Neuron (in vitro differentiated cells): Measurements from ENCODE around the gene FBXL14.
"Not testable (repeated sequence)": the region's sequence is repeated elsewhere in the genome, so short reads cannot be mapped to it uniquely, and the experiment has no call there.

Experiments
- H2AFZ ChIP-seq: one replicate; pipeline ENCODE4 v1.6.1; 2013; ENCODE audit warnings: low read depth, mild to moderate bottlenecking, inconsistent platforms, low read length, moderate library complexity
- H3K27me3 ChIP-seq: one replicate; pipeline ENCODE4 v1.6.1; 2013; ENCODE audit warnings: low read length; ENCODE audit not compliant: insufficient read depth
- H3K36me3 ChIP-seq: one replicate; pipeline ENCODE4 v1.6.1; 2013; ENCODE audit warnings: low read length; ENCODE audit not compliant: insufficient read depth
- H3K4me1 ChIP-seq: one replicate; pipeline ENCODE4 v1.6.1; 2013; ENCODE audit warnings: low read length; ENCODE audit not compliant: insufficient read depth
- H3K4me3 ChIP-seq: 2 replicates; pipeline ENCODE4 v1.5.1; 2013; ENCODE audit warnings: mild to moderate bottlenecking, low read length, moderate library complexity
- H3K9me3 ChIP-seq: one replicate; pipeline ENCODE4 v1.6.1; 2013; ENCODE audit warnings: low read length

FBXL14 gene

GRCh38 chr12:1565172-1565571 lies 29.2 kb downstream of the FBXL14 start:
- Histone ChIP-seq H3K27me3 (no peaks in the 10 kb centered on the region), H2AFZ (no peak overlapping the region), H3K36me3 (no peaks in the 10 kb centered on the region), H3K9me3 (no peaks in the 10 kb centered on the region), H3K4me1 (peaks cover 12% of the 10 kb centered on the region), H3K4me3 (no peak overlapping the region)

GRCh38 chr12:1564067-1564466 lies 30.3 kb downstream of the FBXL14 start:
- Histone ChIP-seq H3K27me3 (no peaks in the 10 kb centered on the region), H3K4me3 (no peak overlapping the region), H3K36me3 (no peaks in the 10 kb centered on the region), H3K9me3 (no peaks in the 10 kb centered on the region), H3K4me1 (peaks cover 12% of the 10 kb centered on the region), H2AFZ (no peak overlapping the region)

GRCh38 chr12:1562813-1563407 lies 31.5 kb downstream of the FBXL14 start:
- Histone ChIP-seq H3K4me1 (peaks cover 12% of the 10 kb centered on the region), H3K4me3 (no peak overlapping the region), H2AFZ (no peak overlapping the region), H3K9me3 (no peaks in the 10 kb centered on the region), H3K27me3 (no peaks in the 10 kb centered on the region), H3K36me3 (no peaks in the 10 kb centered on the region)

GRCh38 chr12:1560704-1561103 lies 33.7 kb downstream of the FBXL14 start:
- Histone ChIP-seq H3K36me3 (no peaks in the 10 kb centered on the region), H3K4me1 (peaks cover 4% of the 10 kb centered on the region), H3K4me3 (no peak overlapping the region), H2AFZ (no peak overlapping the region), H3K9me3 (no peaks in the 10 kb centered on the region), H3K27me3 (no peaks in the 10 kb centered on the region)

- H3K4me3 ChIP-seq: no peak overlapping the region
- H3K9me3 ChIP-seq: no peaks in the 10 kb centered on the region
- H3K36me3 ChIP-seq: no peaks in the 10 kb centered on the region
- H3K27me3 ChIP-seq: no peaks in the 10 kb centered on the region
- no peaks in the 10 kb centered on the region for H3K4me1 ChIP-seq
- no peak overlapping the region for H2AFZ ChIP-seq
Measured at GRCh38 chr12:1559676-1560091, 34.7 kb downstream of the FBXL14 start.

- not testable (repeated sequence) for H3K36me3 ChIP-seq, H3K27me3 ChIP-seq, H2AFZ ChIP-seq, H3K4me1 ChIP-seq, H3K4me3 ChIP-seq, H3K9me3 ChIP-seq
Measured at GRCh38 chr12:1558108-1558507, 36.3 kb downstream of the FBXL14 start.

- Histone ChIP-seq H2AFZ (no peak overlapping the region), H3K27me3 (no peaks in the 10 kb centered on the region), H3K4me1 (no peaks in the 10 kb centered on the region), H3K4me3 (no peak overlapping the region), H3K9me3 (no peaks in the 10 kb centered on the region), H3K36me3 (no peaks in the 10 kb centered on the region)
Measured at GRCh38 chr12:1553987-1554982, 40.1 kb downstream of the FBXL14 start.

GRCh38 chr12:1553536-1553935 lies 40.8 kb downstream of the FBXL14 start:
- H3K9me3 ChIP-seq: no peaks in the 10 kb centered on the region
- H3K4me1 ChIP-seq: no peaks in the 10 kb centered on the region
- H3K36me3 ChIP-seq: no peaks in the 10 kb centered on the region
- H3K27me3 ChIP-seq: no peaks in the 10 kb centered on the region
- no peak overlapping the region for H3K4me3 ChIP-seq
- H2AFZ ChIP-seq: no peak overlapping the region

- H3K4me1 ChIP-seq: no peaks in the 10 kb centered on the region
- no peak overlapping the region for H3K4me3 ChIP-seq
- H3K36me3 ChIP-seq: no peaks in the 10 kb centered on the region
- H3K9me3 ChIP-seq: no peaks in the 10 kb centered on the region
- H3K27me3 ChIP-seq: no peaks in the 10 kb centered on the region
- H2AFZ ChIP-seq: no peak overlapping the region
Measured at GRCh38 chr12:1552911-1553491, 41.4 kb downstream of the FBXL14 start.

GRCh38 chr12:1552171-1552570 lies 42.2 kb downstream of the FBXL14 start:
- no peaks in the 10 kb centered on the region for H3K27me3 ChIP-seq
- no peaks in the 10 kb centered on the region for H3K36me3 ChIP-seq
- no peak overlapping the region for H3K4me3 ChIP-seq
- no peaks in the 10 kb centered on the region for H3K4me1 ChIP-seq
- H2AFZ ChIP-seq: no peak overlapping the region
- no peaks in the 10 kb centered on the region for H3K9me3 ChIP-seq

- Histone ChIP-seq H3K4me1 (no peaks in the 10 kb centered on the region), H3K27me3 (no peaks in the 10 kb centered on the region), H3K36me3 (no peaks in the 10 kb centered on the region), H2AFZ (no peak overlapping the region), H3K4me3 (no peak overlapping the region), H3K9me3 (no peaks in the 10 kb centered on the region)
Measured at GRCh38 chr12:1551496-1551895, 42.9 kb downstream of the FBXL14 start.

- H3K9me3 ChIP-seq: peaks cover 5% of the 10 kb centered on the region
- no peaks in the 10 kb centered on the region for H3K36me3 ChIP-seq
- no peaks in the 10 kb centered on the region for H3K27me3 ChIP-seq
- no peaks in the 10 kb centered on the region for H3K4me1 ChIP-seq
- H3K4me3 ChIP-seq: no peak overlapping the region
- H2AFZ ChIP-seq: no peak overlapping the region
Measured at GRCh38 chr12:1546931-1547640, 47.3 kb downstream of the FBXL14 start.
